Measurements from ENCODE around the gene PRRG1.

Gene PRRG1

DNA sequence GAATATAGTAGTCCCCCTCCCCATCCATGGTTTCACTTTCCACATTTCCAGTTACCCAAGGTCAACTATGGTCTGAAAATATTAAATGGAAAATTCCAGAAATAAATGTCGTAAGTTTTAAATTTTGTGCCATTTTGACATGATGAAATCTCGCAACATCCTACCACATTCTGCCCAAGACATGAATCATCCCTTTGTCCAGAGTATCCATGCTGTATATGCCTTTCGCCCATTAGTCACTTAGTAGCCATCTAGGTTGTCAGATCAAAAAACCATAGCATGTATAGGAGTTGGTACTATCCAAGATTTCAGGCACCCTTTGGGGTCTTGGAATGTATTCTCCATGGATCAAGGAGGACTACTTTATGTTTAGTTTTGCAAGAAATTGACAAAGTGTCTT is 8.3 kb downstream of the PRRG1 start:
- DNase-seq (ENCODE audit: low spot score in 2 of 2) (no peak), ATAC-seq (no peak)
- Mint-ChIP-seq H3K4me3 (no peak overlapping the region), H3K27ac (no peak overlapping the region), H3K4me1 (no peaks in the 10 kb centered on the region), H3K36me3 (no peaks in the 10 kb centered on the region), H3K9me3 (peaks cover 3% of the 10 kb centered on the region)

- no peaks in the 10 kb centered on the region for H3K36me3 Mint-ChIP-seq
- no peak for DNase-seq (ENCODE audit: low spot score in 2 of 2)
- no peak overlapping the region for H3K27ac Mint-ChIP-seq
- no peak overlapping the region for H3K4me3 Mint-ChIP-seq
- H3K9me3 Mint-ChIP-seq: peaks cover 3% of the 10 kb centered on the region
- no peaks in the 10 kb centered on the region for H3K4me1 Mint-ChIP-seq
- no peak for ATAC-seq
Observed at GRCh38 chrX:37361596-37361995, 12.4 kb downstream of the PRRG1 start.

- peaks cover 6% of the 10 kb centered on the region for H3K9me3 Mint-ChIP-seq
- H3K4me1 Mint-ChIP-seq: no peaks in the 10 kb centered on the region
- no peaks in the 10 kb centered on the region for H3K36me3 Mint-ChIP-seq
- no peak for ATAC-seq
- H3K27ac Mint-ChIP-seq: no peak overlapping the region
- no peak for DNase-seq (ENCODE audit: low spot score in 2 of 2)
- H3K4me3 Mint-ChIP-seq: no peak overlapping the region
Observed at GRCh38 chrX:37364666-37365065, 15.5 kb downstream of the PRRG1 start.

- Mint-ChIP-seq H3K4me1 (no peaks in the 10 kb centered on the region), H3K36me3 (no peaks in the 10 kb centered on the region), H3K4me3 (no peak overlapping the region), H3K27ac (no peak overlapping the region), H3K9me3 (peaks cover 3% of the 10 kb centered on the region)
- ATAC-seq: no peak
- no peak for DNase-seq (ENCODE audit: low spot score in 2 of 2)
Observed at GRCh38 chrX:37367946-37368345, 18.8 kb downstream of the PRRG1 start.

GRCh38 chrX:37370499-37371141 is 21.5 kb downstream of the PRRG1 start:
- Mint-ChIP-seq H3K4me1 (no peaks in the 10 kb centered on the region), H3K36me3 (no peaks in the 10 kb centered on the region), H3K9me3 (peaks cover 3% of the 10 kb centered on the region), H3K27ac (no peak overlapping the region), H3K4me3 (no peak overlapping the region)
- DNase-seq (ENCODE audit: low spot score in 2 of 2) (no peak), ATAC-seq (no peak)

DNA sequence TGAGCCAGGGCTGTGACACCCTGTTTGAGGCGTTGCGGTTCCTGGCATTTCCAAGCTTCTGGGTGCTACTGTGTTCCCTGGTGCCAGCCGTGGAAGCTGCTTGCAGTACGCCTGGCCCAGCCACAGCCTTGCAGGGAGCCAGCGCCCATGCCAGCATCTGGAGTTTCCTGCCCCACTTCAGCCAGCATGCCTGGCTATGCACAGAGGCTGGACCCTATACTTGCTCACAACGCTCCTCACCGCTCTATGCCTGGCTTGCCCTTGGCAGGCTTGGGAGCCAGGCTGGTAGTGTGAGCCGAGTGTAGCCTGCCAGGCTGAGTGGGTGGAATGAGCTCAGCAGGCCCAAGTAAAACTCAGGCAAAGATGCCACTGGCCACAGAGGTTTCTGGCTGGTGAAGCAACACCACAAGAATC is 22.4 kb downstream of the PRRG1 start:
- Mint-ChIP-seq H3K4me3 (no peak overlapping the region), H3K9me3 (peaks cover 3% of the 10 kb centered on the region), H3K36me3 (no peaks in the 10 kb centered on the region), H3K4me1 (no peaks in the 10 kb centered on the region), H3K27ac (no peak overlapping the region)
- no peak for DNase-seq (ENCODE audit: low spot score in 2 of 2)
- no peak for ATAC-seq

- no peaks in the 10 kb centered on the region for H3K36me3 Mint-ChIP-seq
- H3K4me3 Mint-ChIP-seq: no peak overlapping the region
- DNase-seq (ENCODE audit: low spot score in 2 of 2): no peak
- no peaks in the 10 kb centered on the region for H3K9me3 Mint-ChIP-seq
- H3K27ac Mint-ChIP-seq: no peak overlapping the region
- ATAC-seq: no peak
- H3K4me1 Mint-ChIP-seq: no peaks in the 10 kb centered on the region
Observed at GRCh38 chrX:37378404-37378803, 29.2 kb downstream of the PRRG1 start.

- H3K36me3 Mint-ChIP-seq: no peaks in the 10 kb centered on the region
- ATAC-seq (no peak), DNase-seq (ENCODE audit: low spot score in 2 of 2) (no peak)
- no peaks in the 10 kb centered on the region for H3K9me3 Mint-ChIP-seq
- no peak overlapping the region for H3K4me3 Mint-ChIP-seq
- no peak overlapping the region for H3K27ac Mint-ChIP-seq
- no peaks in the 10 kb centered on the region for H3K4me1 Mint-ChIP-seq
Observed at GRCh38 chrX:37378830-37379229, 29.7 kb downstream of the PRRG1 start.

DNA sequence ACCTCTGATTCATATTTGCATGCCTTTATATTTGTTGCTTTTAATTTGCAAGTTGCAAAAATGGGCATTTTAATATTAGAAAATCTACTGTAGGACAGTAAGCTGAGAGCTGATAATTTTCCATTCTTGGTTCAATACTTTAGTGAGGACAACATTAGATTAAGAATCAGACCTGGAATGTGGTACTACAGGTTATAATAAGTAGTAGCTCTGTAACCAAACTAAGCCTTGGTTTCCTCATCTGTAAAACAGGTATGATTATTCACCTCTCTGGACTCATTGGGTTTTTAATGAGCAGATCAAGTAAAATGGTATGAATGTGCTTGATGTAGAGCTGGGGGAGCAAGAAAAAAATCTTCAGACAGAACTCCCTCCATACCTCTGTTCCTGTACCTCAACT is 31.1 kb downstream of the PRRG1 start:
- no peaks in the 10 kb centered on the region for H3K4me1 Mint-ChIP-seq
- no peaks in the 10 kb centered on the region for H3K36me3 Mint-ChIP-seq
- ATAC-seq: no peak
- H3K9me3 Mint-ChIP-seq: no peaks in the 10 kb centered on the region
- no peak for DNase-seq (ENCODE audit: low spot score in 2 of 2)
- H3K4me3 Mint-ChIP-seq: no peak overlapping the region
- H3K27ac Mint-ChIP-seq: no peak overlapping the region

GRCh38 chrX:37380924-37381323 is 31.8 kb downstream of the PRRG1 start:
- no peak overlapping the region for H3K4me3 Mint-ChIP-seq

DNA sequence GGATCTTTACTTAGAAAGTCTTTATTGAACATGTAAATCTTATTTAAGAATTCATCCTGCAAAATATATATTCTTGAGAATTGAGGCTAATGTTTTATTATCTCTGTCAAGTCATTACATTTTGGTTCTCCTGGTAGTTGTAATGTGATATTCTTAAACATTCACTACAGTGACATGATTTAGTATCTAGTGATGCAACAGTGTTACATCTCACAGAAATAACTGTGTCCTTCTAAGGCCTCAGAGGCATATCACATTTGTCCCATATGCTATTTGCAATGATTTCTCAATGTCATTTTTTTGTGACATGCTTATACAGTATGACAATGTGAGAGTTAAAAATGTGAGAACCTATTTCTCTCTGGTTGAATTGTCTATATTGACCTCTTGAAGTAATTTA is 34.1 kb downstream of the PRRG1 start:
- H3K4me1 Mint-ChIP-seq: no peaks in the 10 kb centered on the region
- no peak for ATAC-seq
- H3K36me3 Mint-ChIP-seq: no peaks in the 10 kb centered on the region
- H3K27ac Mint-ChIP-seq: no peak overlapping the region
- H3K4me3 Mint-ChIP-seq: no peak overlapping the region
- peaks cover 2% of the 10 kb centered on the region for H3K9me3 Mint-ChIP-seq
- no peak for DNase-seq (ENCODE audit: low spot score in 2 of 2)

More at GRCh38 chrX:37380924-37381323, 31.8 kb downstream of the PRRG1 start:
- Mint-ChIP-seq H3K27ac (no peak overlapping the region), H3K4me1 (no peaks in the 10 kb centered on the region), H3K9me3 (no peaks in the 10 kb centered on the region), H3K36me3 (no peaks in the 10 kb centered on the region)
- DNase-seq (ENCODE audit: low spot score in 2 of 2) (no peak), ATAC-seq (no peak)

DNA sequence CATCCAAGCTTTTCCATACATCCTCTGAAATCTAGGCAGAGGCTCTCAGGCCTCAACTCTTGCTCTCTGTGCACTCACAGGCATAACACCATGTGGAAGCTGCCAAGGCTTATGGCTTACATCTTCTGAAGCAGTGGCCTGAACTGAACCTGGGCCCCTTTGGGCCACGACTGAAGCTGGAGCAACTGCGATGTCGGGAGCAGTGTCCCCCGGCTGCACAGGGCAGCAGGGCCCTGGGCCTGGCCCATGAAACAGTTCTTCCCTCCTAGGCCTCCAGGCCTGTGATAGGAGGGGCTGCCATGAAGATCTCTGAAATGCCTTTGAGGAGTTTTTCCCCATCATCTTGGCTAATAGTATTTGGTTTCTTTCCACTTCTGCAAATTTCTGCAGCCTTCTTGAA is 39.2 kb downstream of the PRRG1 start:
- Mint-ChIP-seq H3K4me3 (no peak overlapping the region), H3K9me3 (peaks cover 2% of the 10 kb centered on the region), H3K27ac (no peak overlapping the region), H3K36me3 (no peaks in the 10 kb centered on the region), H3K4me1 (no peaks in the 10 kb centered on the region)
- DNase-seq (ENCODE audit: low spot score in 2 of 2) (no peak), ATAC-seq (no peak)

- DNase-seq (ENCODE audit: low spot score in 2 of 2): no peak
- Mint-ChIP-seq H3K27ac (no peak overlapping the region), H3K4me3 (no peak overlapping the region), H3K36me3 (no peaks in the 10 kb centered on the region), H3K9me3 (no peaks in the 10 kb centered on the region), H3K4me1 (no peaks in the 10 kb centered on the region)
- no peak for ATAC-seq
Observed at GRCh38 chrX:37405956-37406355, 56.8 kb downstream of the PRRG1 start.

DNA sequence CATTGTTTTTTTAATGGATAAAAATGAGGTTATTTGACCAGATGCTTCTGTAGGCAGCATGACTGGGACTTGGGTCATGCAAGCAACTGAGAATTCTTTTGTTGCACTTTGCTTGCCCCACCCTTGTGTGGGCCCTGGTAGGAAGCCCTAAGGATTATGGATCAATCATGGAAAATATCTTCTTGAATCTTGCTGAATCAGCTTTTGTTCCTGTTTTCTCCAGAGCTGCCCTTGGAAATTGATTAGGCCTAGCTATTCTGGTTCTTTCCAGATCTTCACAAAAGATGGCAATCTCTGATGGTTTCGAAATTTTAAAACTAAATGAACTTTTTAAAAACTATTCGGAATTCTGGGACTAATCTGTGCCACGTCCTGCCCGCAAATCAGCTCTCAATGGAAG is 58.6 kb downstream of the PRRG1 start:
- no peaks in the 10 kb centered on the region for H3K4me1 Mint-ChIP-seq
- H3K4me3 Mint-ChIP-seq: no peak overlapping the region
- ATAC-seq (no peak), DNase-seq (ENCODE audit: low spot score in 2 of 2) (no peak)
- H3K27ac Mint-ChIP-seq: no peak overlapping the region
- no peaks in the 10 kb centered on the region for H3K36me3 Mint-ChIP-seq
- H3K9me3 Mint-ChIP-seq: no peaks in the 10 kb centered on the region

DNA sequence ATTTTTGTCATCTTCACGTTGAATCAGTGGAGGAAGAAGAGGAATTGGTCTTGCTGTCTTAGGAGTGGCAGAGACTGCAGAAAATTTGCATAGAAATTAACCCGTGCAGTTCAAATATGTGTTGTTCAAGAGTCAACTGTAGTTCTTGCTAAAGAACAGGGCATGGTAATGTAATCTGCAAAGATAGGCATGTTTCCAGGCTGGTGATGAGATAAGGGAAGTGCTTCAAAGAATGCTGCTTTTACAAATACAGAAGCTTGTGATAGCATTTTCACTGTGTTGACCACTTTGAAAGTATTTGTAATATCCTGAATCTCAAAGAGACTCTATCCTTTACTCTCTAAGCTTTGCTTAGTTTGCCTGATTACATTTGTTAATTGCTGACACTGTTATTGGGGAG is 60.1 kb downstream of the PRRG1 start:
- DNase-seq (ENCODE audit: low spot score in 2 of 2) (no peak), ATAC-seq (no peak)
- Mint-ChIP-seq H3K4me3 (no peak overlapping the region), H3K9me3 (no peaks in the 10 kb centered on the region), H3K36me3 (no peaks in the 10 kb centered on the region), H3K4me1 (no peaks in the 10 kb centered on the region), H3K27ac (no peak overlapping the region)

GRCh38 chrX:37420185-37420584 is 71.0 kb downstream of the PRRG1 start:
- ATAC-seq (no peak), DNase-seq (ENCODE audit: low spot score in 2 of 2) (no peak)
- H3K4me3 Mint-ChIP-seq: no peak overlapping the region
- no peak overlapping the region for H3K27ac Mint-ChIP-seq
- H3K4me1 Mint-ChIP-seq: no peaks in the 10 kb centered on the region
- no peaks in the 10 kb centered on the region for H3K9me3 Mint-ChIP-seq
- no peaks in the 10 kb centered on the region for H3K36me3 Mint-ChIP-seq

- H3K4me1 Mint-ChIP-seq: no peaks in the 10 kb centered on the region
- no peak for ATAC-seq
- no peak overlapping the region for H3K27ac Mint-ChIP-seq
- H3K9me3 Mint-ChIP-seq: no peaks in the 10 kb centered on the region
- no peaks in the 10 kb centered on the region for H3K36me3 Mint-ChIP-seq
- H3K4me3 Mint-ChIP-seq: no peak overlapping the region
- DNase-seq (ENCODE audit: low spot score in 2 of 2): no peak
Observed at GRCh38 chrX:37420756-37421155, 71.6 kb downstream of the PRRG1 start.

All from stimulated activated effector memory CD8-positive, alpha-beta T cell treated with anti-CD3 and anti-CD28 coated beads, Interleukin-12 subunit alpha, Interleukin-12 subunit beta, amount 100 ng/mL, for 72 hours (primary cell).